HG02884 (cell line): ENCODE results near the gene ADD1.
"Not testable (repeated sequence)": the region's sequence is repeated elsewhere in the genome, so short reads cannot be mapped to it uniquely, and the experiment has no call there.

Experiments used
- ATAC-seq: cut with Tn5 transposase; IDR thresholded peaks from one replicate; pipeline ENCODE4 v1.9.1; 2021; ENCODE audit warnings: mild to moderate bottlenecking, moderate library complexity; ENCODE audit not compliant: unreplicated experiment

The ADD1 gene

GRCh38 chr4:2942037-2942531 lies 98.4 kb downstream of the ADD1 start:
- ATAC-seq, result no peak

- ATAC-seq, result no peak
Measured at GRCh38 chr4:2942532-2943363, 99.1 kb downstream of the ADD1 start.

DNA sequence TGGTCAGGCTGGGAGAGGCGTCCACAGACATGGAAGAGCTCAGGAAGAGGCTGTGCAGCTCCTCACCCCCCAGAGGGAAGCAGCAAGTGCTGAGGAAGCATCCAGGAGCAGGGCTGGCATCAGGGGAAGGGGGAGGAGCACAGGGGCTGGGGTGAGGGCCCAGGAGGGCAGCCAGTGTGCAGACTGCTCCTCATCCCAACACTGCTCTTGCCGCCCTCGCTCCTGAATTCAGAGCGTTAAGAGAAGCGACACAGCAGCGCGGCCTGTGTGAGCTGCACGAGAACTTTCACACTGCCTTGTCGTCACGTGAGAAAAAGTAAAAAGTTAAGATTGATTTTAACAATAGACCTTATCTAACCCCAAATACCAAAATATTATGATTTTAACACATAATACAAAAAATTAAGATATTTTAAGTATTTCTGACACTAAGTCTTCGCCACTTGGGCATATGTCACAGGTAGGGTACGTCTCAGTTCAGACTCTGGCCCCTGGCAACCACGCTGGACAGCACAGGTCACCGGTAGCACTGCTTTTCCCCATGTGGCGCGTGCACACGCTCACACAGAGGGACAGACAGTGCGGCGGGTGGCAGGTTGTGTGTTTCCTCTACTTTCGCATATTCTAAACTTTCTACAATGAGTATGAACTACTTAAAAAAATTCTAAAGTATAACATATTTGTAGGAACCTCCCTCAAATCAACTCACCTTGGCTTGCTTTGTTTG lies 99.9 kb downstream of the ADD1 start:
- ATAC-seq, result no peak

GRCh38 chr4:2944091-2944482 lies 100.4 kb downstream of the ADD1 start:
- ATAC-seq, result no peak

- ATAC-seq, result no peak
Measured at GRCh38 chr4:2944586-2945526, 101.2 kb downstream of the ADD1 start.

DNA sequence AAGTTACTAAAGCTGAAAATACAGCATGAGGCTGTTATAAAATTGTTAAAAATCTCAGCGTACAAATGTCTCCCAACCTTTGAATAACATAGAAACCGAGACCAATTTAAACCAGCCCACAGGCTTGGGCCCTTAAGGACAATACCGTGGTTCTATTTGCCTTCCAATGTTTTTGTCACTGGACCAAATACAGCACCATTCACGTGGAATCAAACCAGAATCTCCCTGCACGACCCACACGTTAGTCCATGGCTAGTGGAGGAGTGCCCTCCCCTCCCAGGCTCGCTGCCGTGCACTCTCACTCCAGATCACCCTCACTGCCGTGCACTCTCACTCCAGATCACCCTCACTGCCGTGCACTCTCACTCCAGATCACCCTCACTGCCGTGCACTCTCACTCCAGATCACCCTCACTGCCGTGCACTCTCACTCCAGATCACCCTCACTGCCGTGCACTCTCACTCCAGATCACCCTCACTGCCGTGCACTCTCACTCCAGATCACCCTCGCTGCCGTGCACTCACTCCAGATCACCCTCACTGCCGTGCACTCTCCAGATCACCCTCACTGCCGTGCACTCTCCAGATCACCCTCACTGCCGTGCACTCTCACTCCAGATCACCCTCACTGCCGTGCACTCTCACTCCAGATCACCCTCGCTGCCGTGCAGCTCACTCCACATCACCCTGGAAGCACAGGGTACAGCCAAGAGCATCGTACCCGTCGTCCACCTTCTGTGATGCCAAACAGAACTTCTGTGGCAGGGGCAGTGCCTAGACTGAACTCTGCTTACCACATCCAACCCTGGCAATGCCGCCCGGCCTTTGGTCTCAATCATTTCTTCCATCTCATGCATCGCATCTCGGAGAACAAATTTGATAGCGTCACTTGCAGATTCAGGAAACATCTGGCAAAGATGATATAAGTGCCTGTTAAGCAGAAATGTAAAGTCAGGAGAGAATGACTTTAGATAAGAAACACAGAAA lies 102.3 kb downstream of the ADD1 start:
- ATAC-seq, result not testable (repeated sequence)

DNA sequence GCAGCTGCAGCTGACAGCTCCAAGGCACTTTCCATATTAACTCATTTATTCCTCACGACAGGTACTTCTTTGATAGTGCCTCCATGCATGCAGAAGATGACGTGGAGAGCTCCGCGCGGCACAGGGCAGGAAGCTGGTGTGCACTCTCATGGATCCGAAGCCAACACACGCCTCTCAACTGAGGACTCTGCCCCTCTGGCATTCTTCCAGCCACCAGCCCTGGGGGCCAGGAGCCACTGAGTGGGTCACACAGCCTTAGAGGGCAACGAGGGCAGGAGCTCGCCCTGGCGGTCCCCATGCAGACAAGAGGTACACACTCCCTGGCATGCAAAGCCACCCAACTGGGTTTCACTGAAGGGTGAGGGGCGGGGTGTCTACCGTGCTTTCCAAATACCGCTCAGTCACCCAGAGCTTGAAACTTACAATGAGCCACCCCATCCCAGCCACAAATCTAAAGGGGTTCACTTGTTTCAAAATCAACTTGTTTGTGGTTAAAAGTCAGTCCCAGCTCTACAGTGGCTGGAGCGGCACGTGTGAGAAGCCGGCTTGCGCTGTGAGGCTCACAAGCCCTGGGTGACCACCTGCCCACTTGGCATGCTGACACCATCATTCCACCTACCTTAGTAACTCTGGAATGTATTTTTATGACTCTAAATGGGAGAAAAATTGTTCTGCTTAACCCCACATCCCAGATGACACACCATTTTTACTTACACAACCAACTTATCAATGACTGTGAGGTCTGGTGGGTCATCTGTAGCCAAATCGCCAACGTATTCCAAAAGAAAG lies 103.4 kb downstream of the ADD1 start:
- no peak for ATAC-seq

DNA sequence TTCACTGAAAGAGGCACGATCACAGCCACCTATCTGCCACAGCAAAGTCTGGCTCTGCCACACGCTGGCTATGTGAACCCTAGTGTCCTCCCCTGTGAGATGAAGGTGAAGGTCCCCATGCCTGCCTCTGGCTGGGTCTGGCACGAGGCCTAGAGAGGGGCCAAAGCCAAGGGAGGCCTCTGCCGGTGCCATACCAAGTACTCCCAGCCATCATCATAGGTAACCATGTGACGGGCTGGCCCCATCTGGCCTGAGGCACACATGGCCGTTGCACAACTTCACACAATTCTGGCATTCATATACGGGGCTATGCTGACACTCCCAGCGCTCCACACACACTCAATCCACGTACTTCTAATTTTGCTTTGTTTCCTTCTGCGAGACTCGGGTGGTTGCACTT lies 104.3 kb downstream of the ADD1 start:
- no peak for ATAC-seq

GRCh38 chr4:2948895-2949781 lies 105.5 kb downstream of the ADD1 start:
- ATAC-seq, result no peak

- no peak for ATAC-seq
Measured at GRCh38 chr4:2949782-2950125, 106.1 kb downstream of the ADD1 start.

GRCh38 chr4:2950221-2950989 lies 106.8 kb downstream of the ADD1 start:
- no peak for ATAC-seq

- no peak for ATAC-seq
Measured at GRCh38 chr4:2953496-2953895, 109.9 kb downstream of the ADD1 start.

DNA sequence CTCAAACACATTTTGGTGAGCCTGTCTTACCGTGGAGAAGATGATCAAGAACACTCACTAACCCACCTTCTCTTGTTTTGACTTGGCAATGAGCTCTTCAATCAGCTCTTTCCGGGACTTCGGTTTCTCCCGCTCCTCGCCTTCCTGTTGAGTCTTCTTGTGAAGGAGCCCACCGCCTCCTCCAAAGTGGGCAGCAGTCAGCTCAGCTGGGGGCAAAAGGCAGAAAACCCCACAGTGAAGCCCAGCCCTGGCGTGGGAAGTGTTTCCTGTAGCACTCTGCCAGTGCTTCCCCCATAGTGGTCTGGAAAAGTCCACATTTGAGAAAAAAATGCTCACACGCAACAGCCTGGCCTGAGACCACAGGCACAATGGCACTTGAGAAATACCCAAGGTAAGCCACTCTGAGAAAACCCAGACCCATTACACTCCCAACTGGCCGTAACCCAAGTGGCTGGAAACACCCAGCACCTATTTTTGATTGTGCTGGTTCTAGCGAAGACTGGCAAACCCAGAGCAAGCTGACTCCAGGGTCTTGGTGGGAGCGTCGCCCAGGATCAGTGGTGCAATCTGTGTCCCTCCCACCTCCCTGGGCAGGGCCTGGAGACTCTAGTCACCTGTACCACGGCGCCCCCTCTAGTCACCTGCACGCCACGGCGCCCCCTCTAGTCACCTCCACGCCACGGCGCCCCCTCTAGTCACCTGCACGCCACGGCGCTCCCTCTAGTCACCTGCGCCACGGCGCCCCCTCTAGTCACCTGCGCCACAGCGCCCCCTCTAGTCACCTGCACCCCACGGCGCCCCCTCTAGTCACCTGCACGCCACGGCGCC lies 110.9 kb downstream of the ADD1 start:
- ATAC-seq, result no peak

DNA sequence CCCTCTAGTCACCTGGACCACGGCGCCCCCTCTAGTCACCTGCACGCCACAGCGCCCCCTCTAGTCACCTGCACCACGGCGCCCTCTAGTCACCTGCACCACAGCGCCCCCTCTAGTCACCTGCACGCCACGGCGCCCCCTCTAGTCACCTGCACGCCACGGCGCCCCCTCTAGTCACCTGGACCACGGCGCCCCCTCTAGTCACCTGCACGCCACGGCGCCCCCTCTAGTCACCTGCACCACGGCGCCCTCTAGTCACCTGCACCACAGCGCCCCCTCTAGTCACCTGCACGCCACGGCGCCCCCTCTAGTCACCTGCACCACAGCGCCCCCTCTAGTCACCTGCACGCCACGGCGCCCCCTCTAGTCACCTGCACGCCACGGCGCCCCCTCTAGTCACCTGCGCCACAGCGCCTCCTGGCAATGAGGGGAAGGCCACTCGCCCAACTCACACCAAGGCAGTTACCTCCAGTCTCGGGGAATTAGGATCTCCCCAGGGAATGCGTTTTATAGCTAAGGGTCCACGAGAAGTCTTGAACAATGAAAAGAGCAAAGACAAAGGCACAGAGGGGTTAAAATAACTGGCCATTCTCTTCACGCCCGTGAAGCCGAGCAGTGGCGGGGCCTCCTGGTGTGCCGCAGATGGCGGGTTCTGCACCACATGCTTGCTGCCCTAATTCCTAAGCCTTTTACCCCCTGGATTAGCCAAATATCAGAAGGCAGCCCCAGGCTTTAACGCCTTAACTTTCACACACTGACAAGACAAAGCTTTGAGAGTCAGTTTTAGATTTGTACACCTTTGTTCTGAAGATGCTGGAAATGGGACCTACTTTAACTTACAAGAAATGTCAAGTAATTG lies 111.8 kb downstream of the ADD1 start:
- ATAC-seq, result not testable (repeated sequence)

DNA sequence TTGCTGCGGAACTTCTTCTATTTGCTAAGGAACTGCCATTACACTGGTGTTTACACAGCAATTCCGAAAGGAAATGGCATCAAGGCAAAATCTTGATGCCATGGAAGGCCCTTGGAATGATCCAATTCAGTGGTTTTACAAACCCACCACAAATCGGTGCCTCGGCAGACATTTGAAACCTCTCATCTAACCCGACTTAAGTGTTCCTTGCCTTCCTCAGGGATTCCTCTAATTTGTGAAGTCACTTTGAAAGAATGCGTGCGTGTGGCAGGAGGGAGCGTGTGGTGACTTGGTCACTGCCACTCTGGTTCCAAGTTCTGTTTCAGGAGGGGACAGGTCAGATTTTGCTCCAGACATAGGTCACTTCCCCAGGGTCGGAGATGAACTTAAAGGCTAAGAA lies 114.8 kb downstream of the ADD1 start:
- ATAC-seq, result no peak

- not testable (repeated sequence) for ATAC-seq
Measured at GRCh38 chr4:2960450-2960849, 116.8 kb downstream of the ADD1 start.
